Muscle layer of colon (tissue), 2 donors: ENCODE results near the gene TMEM208.
A peak's percentile ranks its signal among the peaks of the same experiment; 100 is the strongest.

ENCODE experiments used
- H3K27ac ChIP-seq: one replicate; pipeline ENCODE4 v1.7.0; 2013; ENCODE audit warnings: low read depth, mild to moderate bottlenecking, low read length, moderate library complexity
- H3K27me3 ChIP-seq, 2 donors: one replicate each; pipeline ENCODE4 v1.7.0; 2013; ENCODE audit warnings: low read length in 2 of 2, mild to moderate bottlenecking in 2 of 2; ENCODE audit not compliant: insufficient read depth in 2 of 2, control insufficient read depth in 1 of 2
- H3K36me3 ChIP-seq: one replicate; pipeline ENCODE4 v1.7.0; 2013; ENCODE audit warnings: mild to moderate bottlenecking, low read length; ENCODE audit not compliant: insufficient read depth
- H3K4me1 ChIP-seq: one replicate; pipeline ENCODE4 v1.7.0; 2013; ENCODE audit warnings: mild to moderate bottlenecking, low read length; ENCODE audit not compliant: insufficient read depth
- H3K4me3 ChIP-seq, 2 donors: one replicate each; pipeline ENCODE4 v1.7.0; 2013; ENCODE audit warnings: low read length in 2 of 2, low read depth in 1 of 2, mild to moderate bottlenecking in 1 of 2, moderate library complexity in 1 of 2
- H3K9ac ChIP-seq: one replicate; pipeline ENCODE4 v1.7.0; 2013; ENCODE audit warnings: low read length
- H3K9me3 ChIP-seq: one replicate; pipeline ENCODE4 v1.7.0; 2013; ENCODE audit warnings: mild to moderate bottlenecking, low read length
- donor health status: abdominal sarcoma.
- donor health status: Adenocarcinoma of cecum.

TMEM208 gene

DNA sequence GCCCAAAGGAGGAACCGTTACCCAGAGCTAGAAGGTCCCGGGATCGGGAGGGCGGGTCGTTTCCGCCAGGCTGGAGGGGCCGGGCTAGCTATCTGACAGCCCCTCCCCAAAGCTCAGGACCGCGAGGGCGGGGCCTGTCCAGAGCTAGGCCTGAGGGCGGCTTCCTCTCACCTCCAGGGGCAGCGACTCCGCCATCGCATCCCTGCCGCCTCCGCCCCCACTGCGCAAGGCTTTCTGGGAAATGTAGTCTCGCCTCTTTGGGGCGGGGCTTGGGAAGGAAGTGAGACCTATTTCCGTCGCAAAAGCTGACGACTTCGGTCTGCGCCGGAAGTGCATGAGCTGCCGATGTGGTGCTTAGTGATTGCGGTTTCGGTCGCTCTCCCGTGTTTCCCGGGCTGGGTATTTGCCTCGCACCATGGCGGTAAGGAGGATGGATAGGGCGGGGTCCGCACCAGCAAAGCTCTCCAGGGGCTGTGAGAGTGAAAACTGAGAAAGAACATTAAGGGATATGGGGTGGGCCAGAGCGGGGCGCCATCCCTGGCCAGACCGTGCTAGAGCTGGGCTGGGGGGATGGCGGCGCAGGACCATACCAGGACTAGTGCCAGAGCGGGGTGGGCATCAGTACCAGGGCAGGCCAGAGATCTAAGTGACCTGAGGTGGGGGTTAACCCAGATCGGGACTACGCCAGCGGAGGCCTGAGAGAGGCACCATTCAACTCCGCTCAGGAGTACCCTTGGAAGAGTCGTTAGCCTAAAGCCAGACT, at the start of gene TMEM208:
Gene TMEM208, plus strand, starts transcription at position 327 of the 763 bp plus-strand sequence. Its CDS starts 89 bp downstream, at position 416.
- peak within 1 kb of the TSS; percentile 98 for H3K9ac ChIP-seq

DNA sequence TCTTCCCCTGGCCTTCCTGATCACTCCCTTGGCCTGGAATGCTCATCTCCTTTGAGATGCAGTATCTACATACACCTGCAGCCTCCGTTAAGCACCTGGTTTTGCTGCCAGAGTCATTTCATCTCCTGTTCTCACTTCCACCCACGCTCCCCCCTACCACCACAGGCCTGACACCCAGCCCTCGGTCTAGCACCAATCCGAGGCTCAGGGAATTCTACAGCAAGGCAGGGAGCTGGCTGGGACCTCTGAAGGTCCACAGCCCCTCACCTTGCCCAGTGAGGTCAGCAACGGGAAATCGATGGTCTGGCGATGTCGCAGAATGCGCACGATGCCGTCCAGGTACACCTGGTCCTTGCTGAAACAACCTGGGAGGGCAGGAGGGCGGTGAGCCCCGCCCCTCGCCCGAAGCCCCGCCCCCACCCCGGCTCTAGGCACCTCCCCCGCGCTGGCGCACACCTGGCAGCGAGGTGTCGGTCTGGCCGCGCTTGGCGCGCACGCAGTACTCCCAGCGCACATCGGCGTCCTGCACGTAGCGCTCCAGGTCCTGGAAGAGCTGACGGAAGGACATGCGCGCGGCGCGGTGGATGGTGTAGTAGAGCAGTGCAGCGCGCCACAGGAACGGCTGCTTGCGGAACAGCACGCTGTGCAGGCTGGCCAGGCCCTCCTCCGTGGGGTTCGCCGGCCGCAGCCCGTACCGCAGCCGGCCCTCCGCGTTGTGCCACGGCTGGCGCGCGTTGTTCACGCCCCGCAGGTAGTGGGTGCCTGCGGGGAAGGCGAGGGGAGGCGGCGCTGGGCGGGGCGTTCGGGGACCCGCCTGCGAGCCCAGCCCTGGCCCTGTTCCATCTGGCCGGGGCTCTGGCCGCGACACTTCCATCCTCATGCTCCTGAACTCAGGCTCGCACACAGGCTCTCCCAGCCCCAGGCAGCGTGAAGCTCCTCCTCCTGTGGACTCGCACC, 48.9 kb upstream of the TMEM208 start:
- Histone ChIP-seq H3K9me3 (no peaks in the 10 kb centered on the region), H3K36me3 (peaks cover 6% of the 10 kb centered on the region), H3K27me3 (no peaks in the 10 kb centered on the region), H3K4me1 (peaks cover 34% of the 10 kb centered on the region), H3K27ac (no peak overlapping the region), H3K9ac (no peak overlapping the region), H3K4me3 (peak overlapping the region; percentile 26 to 28)

More for the DNA sequence above, at the start of gene TMEM208:
- peak within 1 kb of the TSS; percentile 95 to 100 for H3K4me3 ChIP-seq
- H3K9me3 ChIP-seq: no peaks in the 10 kb centered on the region
- peak within 1 kb of the TSS; percentile 97 for H3K27ac ChIP-seq
- H3K4me1 ChIP-seq: peaks cover 20% of the 10 kb centered on the region
- no peaks in the 10 kb centered on the region for H3K27me3 ChIP-seq
- peaks cover 35% of the 10 kb centered on the region for H3K36me3 ChIP-seq

DNA sequence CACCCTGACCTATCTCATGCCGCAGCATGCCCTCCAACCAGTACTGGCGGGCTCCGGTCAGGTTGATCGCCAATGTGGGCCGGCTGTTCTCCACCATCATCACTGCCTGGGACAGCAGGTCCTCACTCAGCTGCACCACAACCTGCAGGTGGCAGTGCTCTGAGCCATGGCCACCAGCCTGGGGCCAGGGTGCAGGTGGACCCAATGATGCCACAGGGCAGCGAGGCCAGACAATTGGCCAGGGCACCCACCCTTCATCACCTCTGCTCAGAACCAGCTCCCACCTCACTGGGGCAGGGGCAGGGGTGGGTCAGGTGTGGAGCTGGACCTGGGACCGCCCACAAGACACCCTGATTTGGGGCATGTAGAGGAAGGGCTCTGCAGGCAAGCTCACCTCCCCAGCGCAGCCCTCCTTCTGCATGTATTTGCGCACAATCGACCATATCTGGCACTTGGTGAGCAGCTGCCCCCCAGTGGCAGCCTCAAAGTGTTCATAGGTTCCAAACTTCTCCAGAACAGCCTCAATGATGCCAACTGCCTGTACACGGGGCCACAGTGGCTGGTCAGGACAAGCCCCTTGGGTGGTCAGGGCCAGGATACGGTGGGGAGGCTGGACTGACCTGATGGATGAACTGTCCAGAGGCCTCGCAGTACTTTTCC, 47.4 kb upstream of the TMEM208 start:
- no peaks in the 10 kb centered on the region for H3K9me3 ChIP-seq
- no peaks in the 10 kb centered on the region for H3K27me3 ChIP-seq
- no peak overlapping the region for H3K9ac ChIP-seq
- H3K27ac ChIP-seq: no peak overlapping the region
- no peak overlapping the region for H3K4me3 ChIP-seq
- H3K36me3 ChIP-seq: peaks cover 6% of the 10 kb centered on the region
- peaks cover 30% of the 10 kb centered on the region for H3K4me1 ChIP-seq

DNA sequence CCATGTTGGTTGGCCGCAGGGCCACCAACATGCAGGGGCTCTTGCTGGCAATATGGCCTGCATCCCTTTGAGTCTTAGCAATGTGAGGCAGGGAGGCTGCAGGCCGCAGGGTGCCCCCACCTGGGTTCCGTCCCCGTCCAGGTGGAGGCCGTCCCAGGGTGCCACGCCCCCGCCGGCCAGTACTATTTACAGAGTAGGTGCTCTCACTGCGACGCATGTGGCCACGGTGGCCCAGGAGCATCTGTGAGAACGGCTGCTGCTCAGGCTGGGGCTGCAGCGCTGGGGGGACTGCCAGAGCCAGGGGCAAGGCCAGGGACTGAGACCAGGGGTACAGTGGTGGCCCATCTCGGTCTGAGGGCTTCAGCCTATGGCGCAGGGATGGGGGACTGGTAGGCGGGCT, 46.8 kb upstream of the TMEM208 start:
- peaks cover 30% of the 10 kb centered on the region for H3K4me1 ChIP-seq
- H3K9ac ChIP-seq: no peak overlapping the region
- peaks cover 6% of the 10 kb centered on the region for H3K36me3 ChIP-seq
- H3K9me3 ChIP-seq: no peaks in the 10 kb centered on the region
- no peak overlapping the region for H3K27ac ChIP-seq
- H3K27me3 ChIP-seq: no peaks in the 10 kb centered on the region
- H3K4me3 ChIP-seq: no peak overlapping the region

DNA sequence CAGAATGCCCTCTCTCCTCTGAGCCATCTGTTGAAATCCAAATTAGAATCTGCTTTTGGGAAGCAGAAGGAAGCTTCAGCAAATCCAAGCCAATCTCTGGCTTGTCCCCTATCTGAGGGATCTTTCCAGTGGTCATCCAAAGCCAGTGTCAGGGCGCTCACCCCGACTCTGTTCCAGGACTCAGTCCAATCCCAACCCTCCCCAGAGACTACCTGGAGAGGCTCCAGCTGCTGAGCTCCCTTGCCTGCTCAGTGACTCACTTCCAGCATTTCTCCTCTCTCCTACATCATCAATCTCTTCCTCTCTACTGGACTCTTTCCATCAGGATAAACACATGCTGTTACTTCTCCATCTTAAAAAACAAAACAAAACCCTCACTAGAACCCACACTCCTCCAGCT, 45.6 kb upstream of the TMEM208 start:
- no peak overlapping the region for H3K4me3 ChIP-seq
- peaks cover 32% of the 10 kb centered on the region for H3K4me1 ChIP-seq
- H3K36me3 ChIP-seq: peaks cover 2% of the 10 kb centered on the region
- H3K27ac ChIP-seq: no peak overlapping the region
- no peaks in the 10 kb centered on the region for H3K9me3 ChIP-seq
- H3K27me3 ChIP-seq: no peaks in the 10 kb centered on the region
- H3K9ac ChIP-seq: no peak overlapping the region

DNA sequence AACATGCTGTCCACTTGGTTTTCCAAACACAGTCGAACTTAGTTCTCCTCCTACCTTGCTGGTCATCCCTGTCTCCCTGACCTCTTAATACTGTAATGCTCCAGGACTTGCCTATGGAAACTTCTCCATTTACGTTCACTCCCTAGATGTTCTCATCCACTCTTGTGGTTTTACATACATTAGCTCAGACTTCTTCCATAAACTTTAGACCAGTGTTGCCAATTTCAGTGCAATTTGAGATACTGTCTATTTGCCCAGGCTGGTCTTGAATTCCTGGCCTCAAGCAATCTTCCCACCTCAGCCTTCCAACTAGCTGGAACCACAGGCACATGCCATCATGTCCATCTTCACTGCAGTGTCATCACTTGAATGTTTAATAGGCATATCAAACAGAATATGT, 44.6 kb upstream of the TMEM208 start:
- Histone ChIP-seq H3K27me3 (no peaks in the 10 kb centered on the region), H3K27ac (no peak overlapping the region), H3K9ac (no peak overlapping the region), H3K4me3 (no peak overlapping the region), H3K4me1 (peaks cover 32% of the 10 kb centered on the region), H3K9me3 (no peaks in the 10 kb centered on the region), H3K36me3 (no peaks in the 10 kb centered on the region)

DNA sequence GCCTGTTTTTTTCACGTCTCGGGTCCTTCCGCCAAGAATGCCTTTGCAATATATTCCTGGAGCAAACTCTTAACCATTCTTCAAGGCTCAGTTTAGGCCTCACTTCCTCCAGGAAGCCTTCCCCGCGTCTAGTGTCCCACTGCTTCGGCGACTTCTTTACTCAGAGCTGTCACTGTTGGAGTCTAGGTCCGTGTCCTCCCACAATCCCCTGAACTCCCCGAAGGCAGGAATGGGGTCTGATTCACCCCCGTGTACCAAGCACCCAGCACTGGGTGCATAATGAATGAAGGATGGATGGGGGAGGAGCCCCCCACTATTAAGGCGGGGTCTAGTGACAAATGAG, 43.7 kb upstream of the TMEM208 start:
- H3K4me3 ChIP-seq: peak overlapping the region; percentile 25 to 64
- H3K36me3 ChIP-seq: no peaks in the 10 kb centered on the region
- peak overlapping the region; percentile 59 for H3K27ac ChIP-seq
- no peaks in the 10 kb centered on the region for H3K9me3 ChIP-seq
- peaks cover 28% of the 10 kb centered on the region for H3K4me1 ChIP-seq
- no peak overlapping the region for H3K9ac ChIP-seq
- H3K27me3 ChIP-seq: no peaks in the 10 kb centered on the region

DNA sequence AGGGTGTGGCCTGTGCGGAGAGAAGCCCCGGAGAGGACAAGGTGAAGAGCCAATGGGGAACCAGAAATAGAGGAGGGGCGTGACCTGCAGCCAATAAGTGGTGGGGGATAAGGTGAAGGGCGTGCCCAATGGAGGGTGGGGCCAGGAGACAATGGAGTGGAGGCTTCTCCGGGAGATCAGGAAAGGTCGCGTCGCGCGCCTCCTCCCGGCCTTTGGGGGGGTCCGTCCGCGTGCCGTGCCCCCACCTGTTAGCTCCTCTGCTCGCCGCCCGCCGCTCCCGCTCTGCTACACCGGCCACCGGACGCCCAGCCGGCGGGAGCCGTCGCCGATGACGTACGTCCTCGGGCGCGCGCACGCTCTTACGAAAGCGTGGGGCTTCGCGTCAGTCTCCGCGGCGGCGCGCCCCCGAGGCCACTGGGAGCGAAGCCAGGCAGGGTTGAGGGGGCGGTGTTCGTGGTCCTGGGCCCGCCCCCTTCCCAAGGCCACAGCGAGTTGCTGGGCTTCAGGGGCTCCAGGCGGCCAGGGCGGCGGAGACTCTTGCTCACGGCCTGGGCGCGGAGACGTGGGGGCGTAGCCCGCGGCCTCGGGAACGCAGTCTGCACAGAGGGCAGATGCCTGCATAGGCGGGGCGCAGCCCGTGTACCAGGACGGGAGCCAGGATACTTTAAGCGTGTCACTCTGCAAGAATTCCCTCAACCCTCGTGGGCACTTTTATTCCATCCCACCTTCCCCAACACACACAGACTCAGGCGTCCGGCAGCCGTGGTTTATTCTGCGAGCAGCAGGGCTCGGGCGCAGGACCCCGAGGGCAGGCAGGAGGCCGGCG, 43.1 kb upstream of the TMEM208 start, which contains the start of gene MATCAP1:
Gene MATCAP1, minus strand, starts transcription at position 337 of the 826 bp plus-strand sequence. CDS start 3,353 bp downstream, outside the sequence.
- peak within 1 kb of the TSS; percentile 54 to 64 for H3K4me3 ChIP-seq
- no peaks in the 10 kb centered on the region for H3K27me3 ChIP-seq
- H3K36me3 ChIP-seq: no peaks in the 10 kb centered on the region
- H3K4me1 ChIP-seq: peaks cover 28% of the 10 kb centered on the region
- H3K9me3 ChIP-seq: no peaks in the 10 kb centered on the region
- H3K9ac ChIP-seq: no peak within 1 kb of the TSS
- peak within 1 kb of the TSS; percentile 73 for H3K27ac ChIP-seq

DNA sequence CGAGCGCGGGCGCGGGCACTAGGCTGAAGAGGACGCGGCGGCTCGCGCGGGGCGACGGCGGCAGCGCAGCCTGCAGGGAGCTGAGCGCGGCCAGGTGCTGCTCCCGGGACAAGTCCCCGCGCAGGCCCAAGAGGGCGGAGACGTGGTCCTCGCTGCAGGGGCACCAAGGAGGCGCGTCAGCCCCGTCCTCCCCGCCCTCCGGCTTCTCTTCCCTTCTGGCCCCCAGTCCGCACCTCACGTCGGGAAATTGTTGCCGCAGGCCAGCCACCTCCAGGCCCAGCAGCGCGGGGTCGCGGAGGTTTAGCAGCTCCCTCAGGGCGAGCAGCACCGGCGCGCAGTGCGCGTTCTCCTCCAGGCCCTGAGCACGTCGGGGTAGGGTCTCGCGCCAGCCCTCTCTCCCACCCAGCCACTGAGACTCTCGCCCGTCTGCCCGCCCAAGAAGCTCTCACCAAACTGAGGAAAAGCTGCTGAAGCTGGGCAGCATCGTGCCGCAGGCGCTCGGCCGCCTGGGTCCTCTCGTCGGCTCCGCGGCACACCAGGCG, 42.4 kb upstream of the TMEM208 start:
- Histone ChIP-seq H3K9me3 (no peaks in the 10 kb centered on the region), H3K9ac (no peak overlapping the region), H3K4me3 (peak overlapping the region; percentile 54 to 64), H3K4me1 (peaks cover 28% of the 10 kb centered on the region), H3K36me3 (no peaks in the 10 kb centered on the region), H3K27me3 (no peaks in the 10 kb centered on the region), H3K27ac (peak overlapping the region; percentile 73)

DNA sequence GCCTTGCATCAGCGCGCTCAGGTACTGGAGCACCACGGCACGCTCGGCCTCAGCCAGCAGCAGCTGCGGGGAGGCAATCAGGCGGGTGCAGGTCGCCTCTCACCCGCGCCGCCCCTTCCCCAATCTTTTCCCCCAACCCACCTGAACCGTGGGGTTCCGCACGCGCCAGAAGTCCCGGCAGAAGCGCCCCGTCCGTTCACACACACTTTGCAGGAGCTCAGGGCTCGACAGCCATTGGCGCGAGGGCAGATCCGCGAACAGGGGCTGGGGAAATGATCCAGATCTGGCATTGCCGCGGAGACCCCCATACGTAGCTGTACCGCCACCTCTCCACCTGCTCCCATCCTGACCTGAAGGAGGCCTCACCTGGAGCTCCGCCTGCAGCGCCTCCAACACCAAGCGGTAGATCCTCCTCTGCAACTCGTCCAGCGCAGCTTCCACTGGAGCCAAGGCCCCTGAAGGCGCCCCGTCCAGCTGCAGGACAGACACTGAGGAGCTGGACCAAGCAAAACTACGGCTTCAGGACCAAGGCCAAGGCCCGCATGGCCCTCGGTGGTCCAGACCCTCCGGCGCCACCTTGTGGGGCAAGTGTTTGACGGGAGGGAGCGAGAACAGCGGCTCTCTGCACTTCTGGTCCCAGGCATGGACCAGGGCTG, 41.8 kb upstream of the TMEM208 start:
- peak overlapping the region; percentile 34 to 64 for H3K4me3 ChIP-seq
- H3K9me3 ChIP-seq: no peaks in the 10 kb centered on the region
- H3K27me3 ChIP-seq: no peaks in the 10 kb centered on the region
- no peak overlapping the region for H3K9ac ChIP-seq
- H3K36me3 ChIP-seq: no peaks in the 10 kb centered on the region
- no peak overlapping the region for H3K27ac ChIP-seq
- H3K4me1 ChIP-seq: peaks cover 28% of the 10 kb centered on the region
